Left ventricle myocardium inferior (tissue), 1 donor: ENCODE measurements around the gene CERS6. TPM values are rescaled to one million over a fixed set of nuclear protein-coding genes. Genes with fewer than 3 reads are reported as not detected.

Experiments used
- DNase-seq: peaks from one replicate; pipeline ENCODE4 v3.0.0-alpha.2; 2020
- H3K27ac ChIP-seq: fragments of 200-600 bp; replicated peaks from 2 replicates; pipeline ENCODE4 v1.8.0; 2021
- H3K27me3 ChIP-seq: fragments of 200-600 bp; 2 replicates; pipeline ENCODE4 v1.8.0; 2021; ENCODE audit warnings: low read depth
- H3K36me3 ChIP-seq: fragments of 200-600 bp; 2 replicates; pipeline ENCODE4 v1.8.0; 2021
- H3K4me1 ChIP-seq: fragments of 200-600 bp; 2 replicates; pipeline ENCODE4 v1.8.0; 2021
- H3K4me3 ChIP-seq: fragments of 200-600 bp; 2 replicates; pipeline ENCODE4 v1.8.0; 2021; ENCODE audit warnings: mild to moderate bottlenecking, moderate library complexity
- H3K9me3 ChIP-seq: fragments of 200-600 bp; replicated peaks from 2 replicates; pipeline ENCODE4 v1.8.0; 2021
- CTCF ChIP-seq: fragments of 200-600 bp; IDR thresholded peaks from 2 replicates; pipeline ENCODE4 v1.8.0; 2021; ENCODE audit warnings: antibody characterized with exemption, mild to moderate bottlenecking, borderline replicate concordance
- intact Hi-C: fragments of 100-400 bp; cut with micrococcal nuclease; formaldehyde crosslinking; loops from one replicate; pipeline ENCODE4 v1.11.0; 2022
- total RNA-seq: library from RNA; stranded (reverse); fragmentation: NEBNext Ultra II Directional; extraction: Animal tissue kit (Norgen Biotek cat#: 25700); gene quantifications from one replicate; pipeline ENCODE4 v1.2.1, GENCODE V29; 2021
- donor health status: DM: no; HTN: yes; CAD: no; lungs with severe emphysema.

Gene CERS6
- total RNA-seq, 1 donor from 2014 or later, result 68.9 TPM

- TF ChIP-seq CTCF, result no peak
- Histone ChIP-seq H3K4me1 (peaks cover 40% of the 10 kb centered on the region), H3K4me3 (no peak overlapping the region), H3K9me3 (peaks cover 3% of the 10 kb centered on the region), H3K27me3 (no peaks in the 10 kb centered on the region), H3K36me3 (peaks cover 4% of the 10 kb centered on the region), H3K27ac (peak overlapping the region; percentile 80)
- no peak for DNase-seq
- intact Hi-C loops, result no loop called here
Measured at GRCh38 chr2:168545439-168546082, 89.5 kb downstream of the CERS6 start.

GRCh38 chr2:168550670-168551069 is 94.6 kb downstream of the CERS6 start:
- no peak overlapping the region for H3K27ac ChIP-seq
- no peaks in the 10 kb centered on the region for H3K9me3 ChIP-seq
- intact Hi-C loops, result no loop called here
- no peak overlapping the region for H3K4me3 ChIP-seq
- TF ChIP-seq CTCF, result no peak
- no peak for DNase-seq
- H3K4me1 ChIP-seq, result peaks cover 15% of the 10 kb centered on the region
- H3K36me3 ChIP-seq, result peaks cover 3% of the 10 kb centered on the region
- no peaks in the 10 kb centered on the region for H3K27me3 ChIP-seq

GRCh38 chr2:168552450-168552856 is 96.4 kb downstream of the CERS6 start:
- Histone ChIP-seq H3K4me1 (peaks cover 7% of the 10 kb centered on the region), H3K27me3 (no peaks in the 10 kb centered on the region), H3K9me3 (no peaks in the 10 kb centered on the region), H3K4me3 (no peak overlapping the region), H3K27ac (no peak overlapping the region), H3K36me3 (peaks cover 3% of the 10 kb centered on the region)
- TF ChIP-seq CTCF, result no peak
- intact Hi-C loops, result no loop called here
- no peak for DNase-seq

GRCh38 chr2:168555283-168555682 is 99.2 kb downstream of the CERS6 start:
- no peaks in the 10 kb centered on the region for H3K27me3 ChIP-seq
- no peak for TF ChIP-seq CTCF
- H3K9me3 ChIP-seq, result peaks cover 4% of the 10 kb centered on the region
- no peak overlapping the region for H3K27ac ChIP-seq
- H3K4me1 ChIP-seq, result peaks cover 20% of the 10 kb centered on the region
- no peak overlapping the region for H3K4me3 ChIP-seq
- no peaks in the 10 kb centered on the region for H3K36me3 ChIP-seq
- no peak for DNase-seq
- intact Hi-C loops, result no loop called here

- DNase-seq, result no peak
- H3K4me1 ChIP-seq, result peaks cover 37% of the 10 kb centered on the region
- H3K27ac ChIP-seq, result no peak overlapping the region
- H3K36me3 ChIP-seq, result peaks cover 10% of the 10 kb centered on the region
- peaks cover 4% of the 10 kb centered on the region for H3K9me3 ChIP-seq
- intact Hi-C loops, result no loop called here
- TF ChIP-seq CTCF, result no peak
- H3K4me3 ChIP-seq, result no peak overlapping the region
- H3K27me3 ChIP-seq, result no peaks in the 10 kb centered on the region
Measured at GRCh38 chr2:168559187-168559586, 103.1 kb downstream of the CERS6 start.
